GM13976 (cell line): ENCODE results near the gene PLSCR1.

Source experiments
- DNase-seq: peaks from one replicate; pipeline ENCODE4 v3.0.0; 2012; ENCODE audit warnings: low spot score
- in situ Hi-C: fragments of 300-500 bp; cut with MboI; formaldehyde crosslinking; loops from one replicate; pipeline ENCODE4 v1.12.0; 2022; ENCODE audit warnings: low sequenced_read_pairs, mixed read lengths, inconsistent platforms; ENCODE audit not compliant: unreplicated experiment
- TF ChIP-seq, protein P1 (sequence below): IDR thresholded peaks from 2 replicates; pipeline ENCODE4 v1.5.1; 2012; ENCODE audit warnings: borderline replicate concordance, mild to moderate bottlenecking; ENCODE audit not compliant: insufficient read depth; ENCODE audit errors: extremely low read depth, missing control alignments, control extremely low read depth

Gene PLSCR1

DNA sequence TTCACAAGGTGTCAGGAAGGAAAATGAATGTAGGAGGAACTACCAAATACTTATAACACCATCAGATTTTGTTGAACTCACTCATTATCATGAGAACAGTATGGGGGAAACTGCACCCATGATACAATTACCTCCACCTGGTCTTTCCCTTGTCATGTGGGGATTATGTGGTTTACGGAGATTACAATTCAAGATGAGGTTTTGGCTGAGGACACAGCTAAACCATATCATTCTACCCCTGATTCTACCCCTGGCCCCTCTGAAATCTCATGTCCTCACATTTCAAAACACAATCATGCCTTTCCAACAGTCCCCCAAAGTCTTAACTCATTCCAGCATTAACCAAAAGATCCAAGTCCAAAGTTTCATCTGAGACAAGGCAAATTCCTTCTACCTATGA lies 17.1 kb upstream of the PLSCR1 start:
- DNase-seq, result no peak
- in situ Hi-C loops, result no loop called here
- TF ChIP-seq, protein P1, sequence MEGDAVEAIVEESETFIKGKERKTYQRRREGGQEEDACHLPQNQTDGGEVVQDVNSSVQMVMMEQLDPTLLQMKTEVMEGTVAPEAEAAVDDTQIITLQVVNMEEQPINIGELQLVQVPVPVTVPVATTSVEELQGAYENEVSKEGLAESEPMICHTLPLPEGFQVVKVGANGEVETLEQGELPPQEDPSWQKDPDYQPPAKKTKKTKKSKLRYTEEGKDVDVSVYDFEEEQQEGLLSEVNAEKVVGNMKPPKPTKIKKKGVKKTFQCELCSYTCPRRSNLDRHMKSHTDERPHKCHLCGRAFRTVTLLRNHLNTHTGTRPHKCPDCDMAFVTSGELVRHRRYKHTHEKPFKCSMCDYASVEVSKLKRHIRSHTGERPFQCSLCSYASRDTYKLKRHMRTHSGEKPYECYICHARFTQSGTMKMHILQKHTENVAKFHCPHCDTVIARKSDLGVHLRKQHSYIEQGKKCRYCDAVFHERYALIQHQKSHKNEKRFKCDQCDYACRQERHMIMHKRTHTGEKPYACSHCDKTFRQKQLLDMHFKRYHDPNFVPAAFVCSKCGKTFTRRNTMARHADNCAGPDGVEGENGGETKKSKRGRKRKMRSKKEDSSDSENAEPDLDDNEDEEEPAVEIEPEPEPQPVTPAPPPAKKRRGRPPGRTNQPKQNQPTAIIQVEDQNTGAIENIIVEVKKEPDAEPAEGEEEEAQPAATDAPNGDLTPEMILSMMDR, result no peak

DNA sequence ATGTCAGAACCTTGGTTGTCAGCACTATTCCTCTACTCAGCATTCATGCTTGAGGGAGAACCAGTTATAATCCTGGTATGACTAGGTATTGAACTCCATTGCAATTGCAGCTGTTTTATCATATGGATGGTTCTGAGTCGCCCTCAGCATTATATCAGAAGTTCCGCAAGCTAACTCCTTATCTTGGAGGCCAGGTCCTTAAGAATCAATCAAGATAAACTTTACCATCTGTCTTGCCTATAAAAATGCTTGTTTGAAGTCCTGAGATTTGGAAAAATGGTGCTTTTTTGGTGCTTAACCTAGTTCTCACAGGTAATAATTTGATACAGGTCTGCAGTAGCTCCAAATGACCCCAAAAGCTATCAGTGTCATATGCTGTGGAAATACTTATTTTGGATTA lies 16.3 kb upstream of the PLSCR1 start:
- in situ Hi-C loops, result no loop called here
- TF ChIP-seq, protein P1, result no peak
- DNase-seq, result no peak

DNA sequence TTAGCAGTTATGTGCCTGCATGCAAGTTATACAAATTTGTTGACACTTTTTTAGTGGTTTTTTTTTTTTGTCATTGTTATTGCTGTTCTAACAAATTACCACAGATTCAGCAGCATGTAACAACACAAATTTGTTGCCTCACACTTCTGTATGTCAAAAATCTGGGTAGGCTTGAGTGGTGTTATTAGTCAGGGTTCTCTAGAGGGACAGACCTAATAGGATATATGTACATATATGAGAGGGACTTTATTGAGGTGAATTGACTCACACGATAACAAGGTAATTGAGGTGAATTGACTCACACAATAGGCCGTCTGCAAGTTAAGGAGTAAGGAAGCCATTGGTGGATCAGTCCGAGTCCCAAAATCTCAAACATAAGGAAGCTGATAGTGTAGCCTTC lies 15.0 kb upstream of the PLSCR1 start:
- no peak for DNase-seq
- TF ChIP-seq, protein P1, result no peak
- in situ Hi-C loops, result no loop called here

DNA sequence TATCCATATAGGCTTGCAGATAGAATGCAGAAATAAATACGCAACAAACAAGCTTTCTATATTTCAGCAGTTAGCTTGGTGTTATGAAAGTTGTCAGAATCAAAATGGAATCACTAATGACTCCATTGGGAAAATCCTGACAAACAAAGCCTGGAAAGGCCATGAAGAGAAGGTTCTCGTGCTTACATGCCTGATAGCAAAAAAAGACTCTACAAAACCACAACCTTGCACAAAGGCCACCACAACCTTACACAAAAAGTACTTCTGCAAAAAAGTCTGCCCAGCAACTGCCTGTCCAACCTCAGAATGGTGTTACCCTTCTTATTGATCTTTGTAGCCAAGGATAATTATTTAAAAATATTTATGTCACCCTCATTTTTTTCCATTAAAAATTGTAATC lies 14.4 kb upstream of the PLSCR1 start:
- TF ChIP-seq, protein P1, result no peak
- DNase-seq, result no peak
- in situ Hi-C loops, result no loop called here

DNA sequence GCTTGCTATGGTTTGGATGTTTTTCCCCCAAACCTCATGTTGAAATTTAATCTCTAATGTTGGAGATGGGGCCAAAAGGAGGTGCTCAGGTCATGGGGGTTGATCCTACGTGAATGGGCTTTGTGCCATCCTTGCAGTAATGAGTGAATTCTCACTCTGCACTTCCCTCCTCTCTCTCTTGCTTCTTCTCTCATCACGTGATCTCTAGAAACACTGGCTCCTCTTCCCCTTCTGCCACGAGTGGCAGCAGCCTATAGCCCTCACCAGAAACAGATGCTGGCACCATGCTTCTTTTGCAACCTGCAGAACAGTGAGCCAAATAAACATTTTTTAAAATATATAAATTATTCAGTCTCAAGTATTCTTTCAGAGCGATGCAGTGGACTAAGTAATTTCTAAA lies 13.3 kb upstream of the PLSCR1 start:
- in situ Hi-C loops, result no loop called here
- TF ChIP-seq, protein P1, result no peak
- no peak for DNase-seq

DNA sequence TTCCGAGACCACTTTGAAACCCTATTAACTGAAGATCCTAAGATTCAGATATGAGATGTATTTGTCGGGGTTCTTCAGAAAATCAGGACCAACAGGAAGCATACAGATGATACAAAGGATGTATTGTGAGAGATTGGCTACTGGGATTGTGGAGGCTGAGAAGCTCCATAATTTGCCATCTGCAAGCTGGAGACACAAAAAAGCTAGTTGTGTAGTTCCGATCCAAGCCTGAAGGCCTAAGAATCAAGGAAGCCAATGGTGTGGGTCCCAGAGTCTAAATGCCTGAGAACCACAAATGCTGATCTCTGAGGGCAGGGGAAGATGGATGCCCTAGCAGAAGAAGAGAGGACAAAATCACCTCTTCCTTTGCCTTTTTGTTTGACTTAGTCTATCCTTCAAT lies 10.9 kb upstream of the PLSCR1 start:
- TF ChIP-seq, protein P1, result no peak
- no peak for DNase-seq
- in situ Hi-C loops, result no loop called here

DNA sequence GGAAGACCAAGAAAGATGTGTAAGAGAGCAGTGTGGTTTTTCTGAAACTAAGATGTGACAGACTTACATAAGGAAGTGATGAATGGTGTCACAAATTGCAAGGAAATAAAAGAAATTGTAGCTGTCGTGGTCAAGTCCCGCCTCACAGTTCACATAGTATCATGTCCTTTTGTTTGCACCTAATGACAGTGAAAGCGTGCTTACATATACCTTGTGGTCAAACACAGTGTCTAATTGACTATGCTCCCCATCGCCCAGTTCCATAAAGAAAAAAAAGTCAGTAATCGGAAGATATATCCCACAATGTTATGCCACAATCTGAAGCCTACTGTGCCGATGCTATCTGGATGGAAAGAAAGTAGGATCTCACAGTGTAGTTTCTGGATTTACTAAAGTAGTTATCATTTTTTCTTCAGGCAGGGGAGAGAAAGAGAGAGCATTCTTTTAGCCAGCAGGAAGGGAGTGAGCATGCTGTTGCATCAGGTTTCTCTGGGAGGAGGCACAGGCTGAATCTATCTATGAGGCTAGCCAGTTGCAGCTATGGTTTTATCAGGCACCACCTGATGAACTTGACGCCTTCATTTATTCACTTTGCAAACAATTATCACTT lies 9.8 kb upstream of the PLSCR1 start:
- TF ChIP-seq, protein P1, result no peak
- in situ Hi-C loops, result no loop called here
- no peak for DNase-seq
